ENCODE data around the gene SEC14L5.

DNA sequence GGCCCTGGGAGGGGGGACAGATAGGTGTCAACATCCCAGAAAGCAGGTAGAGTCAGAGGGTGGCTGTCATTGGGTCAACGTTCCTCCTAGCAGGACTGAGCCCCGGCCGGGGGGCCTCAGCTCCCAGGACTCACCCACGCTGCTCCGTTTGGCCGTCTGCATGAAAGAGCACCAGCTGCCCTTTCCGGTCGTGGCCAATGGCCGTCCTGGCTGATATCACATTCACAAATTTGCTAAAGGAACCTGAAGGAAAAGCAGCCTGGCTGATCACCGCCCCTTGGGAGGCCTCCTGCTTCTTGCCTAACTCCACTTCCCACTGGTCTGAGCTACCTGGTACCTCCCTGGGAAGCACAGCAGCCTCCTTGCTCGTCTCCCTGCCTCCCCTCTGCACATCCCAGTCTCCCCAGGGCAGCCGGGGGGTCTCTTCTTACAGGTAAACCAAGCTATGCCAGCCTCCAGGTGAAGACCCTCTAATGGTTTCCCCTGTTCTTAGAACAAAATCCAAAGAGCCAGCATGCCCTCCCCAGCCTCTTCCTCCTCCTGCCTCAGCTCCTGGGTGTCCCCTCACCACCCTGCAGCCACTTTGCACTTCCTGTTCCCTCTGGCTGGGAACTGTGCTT is 72.2 kb downstream of the SEC14L5 start:
- TF ChIP-seq POLR2A (IDR thresholded peaks at IDR 0.05; ENCODE audit: low read length) (no peak), GATA1 (IDR thresholded peaks at IDR 0.05; ENCODE audit: low read depth, low read length) (no peak)
